Adrenal gland (tissue), 12 donors: ENCODE results near the gene PTPN1. TPM values are rescaled to one million over a fixed set of nuclear protein-coding genes. Genes with fewer than 3 reads are reported as not detected.

ENCODE experiments used
- DNase-seq, 7 donors: peaks; one replicate each; pipeline ENCODE4 v3.0.0-alpha.2; 2019 to 2020
- H3K27ac ChIP-seq, 5 donors: fragments of 200-600 bp; sonication (generic) in 4 of 5; 1 replicate in 3 of 5; 2 replicates in 2 of 5; pipeline versions ENCODE4 v1.5.1 to v1.8.0; 2016 to 2020; ENCODE audit warnings: mild to moderate bottlenecking in 1 of 5
- H3K27me3 ChIP-seq: fragments of 200-600 bp; 2 replicates; pipeline ENCODE4 v1.8.0; 2021
- H3K36me3 ChIP-seq, 2 donors: fragments of 200-600 bp; replicated peaks in 1 of 2; 1 replicate in 1 of 2; 2 replicates in 1 of 2; pipeline versions ENCODE4 v1.5.1 to v1.8.0; 2018 to 2022
- H3K4me1 ChIP-seq, 2 donors: fragments of 200-600 bp; replicated peaks in 1 of 2; 1 replicate in 1 of 2; 2 replicates in 1 of 2; pipeline versions ENCODE4 v1.5.1 to v1.8.0; 2018 to 2021
- H3K4me3 ChIP-seq, 4 donors: fragments of 200-600 bp; sonication (generic) in 3 of 4; one replicate each; pipeline ENCODE4 v1.5.1; 2016 to 2018
- H3K9me3 ChIP-seq, 3 donors: fragments of 200-600 bp; sonication (generic) in 1 of 3; replicated peaks in 1 of 3; 1 replicate in 2 of 3; 2 replicates in 1 of 3; pipeline versions ENCODE4 v1.5.1 to v1.8.0; 2016 to 2021
- CTCF ChIP-seq, 6 experiments: fragments of 450-650 bp in 4 of 6; fragments of 200-600 bp in 2 of 6; sonication (generic) in 1 of 6; IDR thresholded peaks; 1 replicate in 5 of 6; 2 replicates in 1 of 6; pipeline versions ENCODE4 v1.5.1 to v1.8.0; 2016 to 2021; ENCODE audit warnings: antibody characterized with exemption in 6 of 6, mild to moderate bottlenecking in 2 of 6, moderate library complexity in 1 of 6
- POLR2A ChIP-seq, 2 donors: fragments of 450-650 bp; IDR thresholded peaks; one replicate each; pipeline ENCODE4 v1.6.1; 2017; ENCODE audit warnings: antibody characterized with exemption in 2 of 2, mild to moderate bottlenecking in 2 of 2, moderate library complexity in 1 of 2
- WGBS, 4 donors: extraction: QIAGEN DNeasy Blood & Tissue Kit in 2 of 4; methylation state at CpG; one replicate each; pipeline versions ENCODE4 v1.1.5 to v1.1.7; 2013 to 2017; 5-methylcytosine and 5-hydroxymethylcytosine counted together
- intact Hi-C, 2 donors: fragments of 100-400 bp; cut with DNase I; formaldehyde crosslinking; loops; one replicate each; pipeline versions ENCODE4 v1.14.1 to v1.15.0; 2022 to 2023
- microRNA counts, 2 donors: library from miRNA; unstranded; fragments of <30 nt; microRNA quantifications; one replicate each; lab custom pipeline; 2016
- microRNA-seq, 3 donors: library from miRNA; unstranded; fragments of <30 nt; microRNA quantifications; one replicate each; pipeline ENCODE4, GENCODE V29; 2017 to 2020
- polyA plus RNA-seq, 3 donors: library from polyadenylated mRNA; stranded (reverse); fragments of 200-250 nt in 2 of 3; fragments of 350-450 nt in 1 of 3; fragmentation: Illumina TruSeq in 1 of 3; extraction: RNeasy Lipid Tissue Mini Kit (QIAGEN cat#74804) in 1 of 3; gene quantifications; one replicate each; pipeline ENCODE4 v1.2.3, GENCODE V29; 2013 to 2014
- small RNA-seq, 2 donors: library from RNA; depleted of rRNA; stranded (forward); fragments of <200 nt; gene quantifications; one replicate each; pipeline ENCODE3, GENCODE V24; 2016
- total RNA-seq, 9 donors: library from RNA; depleted of rRNA in 4 of 9; stranded (reverse); fragments of >200 nt in 4 of 9; fragments of 120-200 nt in 1 of 9; fragmentation: NEBNext Ultra II Directional in 1 of 9; extraction: Animal tissue kit (Norgen Biotek cat#: 25700) in 1 of 9; gene quantifications; one replicate each; pipeline versions ENCODE4 v1.1.0 to v1.2.4, GENCODE V29; 2013 to 2023
- donor health status: healthy with polysubstance abuse.
- donor health status: Bipolar disorder and iron deficiency.
- donor health status: DM: yes; HTN: yes; CAD: no.
- donor health status: DM: no; HTN: no; CAD: no.
- donor health status: DM: no; HTN: no; CAD: no.
- donor health status: DM: yes; HTN: yes; CAD: no.

The PTPN1 gene
- total and polyA plus RNA-seq, 12 donors: 17.0 to 49.2 (median 35.8) TPM

GRCh38 chr20:50632236-50632635, 122.1 kb downstream of the PTPN1 start:
- intact Hi-C loops: no loop called here

DNA sequence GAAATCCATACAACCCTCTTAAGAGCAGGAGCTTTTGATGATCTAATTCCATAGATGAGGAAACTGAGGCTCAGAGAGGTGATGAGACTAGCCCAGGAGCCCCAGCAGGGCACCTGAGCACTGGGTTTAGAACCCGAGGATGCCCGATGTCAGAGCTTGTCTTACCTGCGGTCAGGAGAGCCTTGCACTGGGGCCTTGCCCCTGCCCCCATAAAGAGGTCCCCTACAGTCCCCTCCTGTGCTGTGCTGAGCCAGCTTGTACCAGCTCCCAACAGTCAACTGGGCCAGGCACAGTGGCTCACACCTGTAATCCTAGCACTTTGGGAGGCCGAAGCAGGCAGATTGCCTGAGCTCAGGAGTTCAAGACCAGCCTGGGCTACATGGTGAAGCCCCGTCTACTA, 122.5 kb downstream of the PTPN1 start:
- Histone ChIP-seq H3K9me3 (no peaks in the 10 kb centered on the region), H3K27ac (no peak overlapping the region), H3K4me1 (peaks cover 0 to 5% of the 10 kb centered on the region in 2 donors), H3K36me3 (no peaks in the 10 kb centered on the region), H3K27me3 (no peaks in the 10 kb centered on the region), H3K4me3 (no peak overlapping the region)
- WGBS, 4 donors: 89 to 95% (median 92%) methylated on average over 3 to 5 of the region's 5 CpGs
- no peak for DNase-seq
- intact Hi-C loops: no loop called here
- TF ChIP-seq POLR2A (IDR thresholded peaks at IDR 0.05): no peak
- TF ChIP-seq CTCF (IDR thresholded peaks at IDR 0.05): no peak

More at GRCh38 chr20:50632236-50632635, 122.1 kb downstream of the PTPN1 start:
- TF ChIP-seq POLR2A (IDR thresholded peaks at IDR 0.05): no peak
- TF ChIP-seq CTCF (IDR thresholded peaks at IDR 0.05): no peak
- H3K4me3 ChIP-seq: no peak overlapping the region
- H3K9me3 ChIP-seq: no peaks in the 10 kb centered on the region
- 91 to 96% (median 94%) methylated on average over 7 of the region's 7 CpGs for WGBS, 4 donors
- H3K4me1 ChIP-seq: peaks cover 0 to 5% of the 10 kb centered on the region in 2 donors
- H3K36me3 ChIP-seq: no peaks in the 10 kb centered on the region
- H3K27me3 ChIP-seq: no peaks in the 10 kb centered on the region
- H3K27ac ChIP-seq: no peak overlapping the region
- no peak for DNase-seq

DNA sequence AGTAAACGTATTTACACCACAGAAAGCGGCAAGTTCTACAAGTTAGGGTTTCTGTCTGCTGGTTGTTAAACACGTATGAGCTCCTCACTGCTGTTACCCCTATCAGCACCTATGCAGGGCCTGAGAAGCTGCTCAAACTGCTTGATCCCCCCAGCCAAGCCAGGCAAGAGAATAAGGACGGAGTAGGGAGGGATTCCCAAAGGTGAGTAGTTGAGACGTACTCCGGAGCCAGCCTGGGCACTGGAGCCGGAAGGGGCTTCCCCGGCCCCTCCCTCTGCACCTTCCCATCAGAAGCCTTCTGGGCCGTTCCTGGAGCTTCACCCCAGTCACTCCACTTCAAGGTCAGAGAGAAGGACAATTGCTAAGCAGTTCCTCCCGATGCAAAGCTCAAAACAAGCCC, 123.2 kb downstream of the PTPN1 start:
- peaks cover 0 to 5% of the 10 kb centered on the region in 2 donors for H3K4me1 ChIP-seq
- H3K36me3 ChIP-seq: no peaks in the 10 kb centered on the region
- intact Hi-C loops: no loop called here
- no peak for DNase-seq
- 59 to 70% (median 61%) methylated on average over 9 to 10 of the region's 10 CpGs for WGBS, 4 donors
- no peaks in the 10 kb centered on the region for H3K27me3 ChIP-seq
- no peak overlapping the region for H3K27ac ChIP-seq
- no peak overlapping the region for H3K4me3 ChIP-seq
- no peaks in the 10 kb centered on the region for H3K9me3 ChIP-seq
- TF ChIP-seq CTCF (IDR thresholded peaks at IDR 0.05) (no peak), POLR2A (IDR thresholded peaks at IDR 0.05) (no peak)

- Histone ChIP-seq H3K27me3 (no peaks in the 10 kb centered on the region), H3K4me1 (peaks cover 0 to 5% of the 10 kb centered on the region in 2 donors), H3K9me3 (no peaks in the 10 kb centered on the region), H3K4me3 (no peak overlapping the region), H3K36me3 (no peaks in the 10 kb centered on the region), H3K27ac (no peak overlapping the region)
- TF ChIP-seq POLR2A (IDR thresholded peaks at IDR 0.05) (no peak), CTCF (IDR thresholded peaks at IDR 0.05) (no peak)
- WGBS, 4 donors: 55 to 73% (median 64%) methylated on average over 6 of the region's 6 CpGs
- DNase-seq: no peak
- intact Hi-C loops: no loop called here
Measured at GRCh38 chr20:50634191-50634590, 124.0 kb downstream of the PTPN1 start.

MicroRNAs encoded within 50 kb of the gene (microRNA counts, 767-probe panel; counts per million panel counts)
- 0 counts per million in 2 donors for microRNA hsa-miR-645 (lab: Ali Mortazavi, UCI)

Small RNAs within 50 kb of the gene (microRNA-seq; reads per million reads assigned to microRNA genes)
- gene MIR1302-5 (0 reads per million in 3 donors), gene MIR645 (0 reads per million in 3 donors)

Small RNAs within 50 kb of the gene (small RNA-seq; reads per million reads assigned to genes)
- gene COX6CP2 (0 reads per million in 2 donors), gene MIR1302-5 (0 to 0.12 reads per million in 2 donors), gene MIR645 (0 reads per million in 2 donors), gene RF00019 (0 reads per million in 2 donors)

Other genes starting within 250 kb of the PTPN1 start
- gene RIPOR3, start 181.2 kb downstream of the PTPN1 start, total RNA-seq: 10 to 100 TPM in 8 of 9 donors, 1 to 10 TPM in 1; 5.8 to 69.9 (median 23.4) TPM
- 100 to 1,000 TPM in 1 of 3 donors, 10 to 100 TPM in 1, 1 to 10 TPM in 1; 3.4 to 135 (median 37.7) TPM for gene RIPOR3, start 181.2 kb downstream of the PTPN1 start, polyA plus RNA-seq
- 10 to 100 TPM in 1 of 9 donors, 1 to 10 TPM in 8; 4.6 to 10.8 (median 6.3) TPM for gene PARD6B, start 221.2 kb downstream of the PTPN1 start, total RNA-seq
- gene PARD6B, start 221.2 kb downstream of the PTPN1 start, polyA plus RNA-seq: 1 to 10 TPM; 1.1 to 2.4 (median 1.5) TPM